Thyroid gland (tissue), 4 donors: Measurements from ENCODE around the gene LIN52.

ENCODE experiments used
- CTCF ChIP-seq, 6 experiments: fragments of 200-600 bp in 3 of 6; fragments of 450-650 bp in 3 of 6; sonication (generic) in 3 of 6; IDR thresholded peaks; one replicate each; pipeline ENCODE4 v1.5.1; 2016 to 2019; ENCODE audit warnings: antibody characterized with exemption in 6 of 6, mild to moderate bottlenecking in 2 of 6, inconsistent platforms in 1 of 6, moderate library complexity in 1 of 6
- POLR2A ChIP-seq, 2 donors: fragments of 450-650 bp; IDR thresholded peaks; one replicate each; pipeline ENCODE4 v1.6.1; 2017; ENCODE audit warnings: antibody characterized with exemption in 2 of 2, mild to moderate bottlenecking in 2 of 2, moderate library complexity in 1 of 2

DNA sequence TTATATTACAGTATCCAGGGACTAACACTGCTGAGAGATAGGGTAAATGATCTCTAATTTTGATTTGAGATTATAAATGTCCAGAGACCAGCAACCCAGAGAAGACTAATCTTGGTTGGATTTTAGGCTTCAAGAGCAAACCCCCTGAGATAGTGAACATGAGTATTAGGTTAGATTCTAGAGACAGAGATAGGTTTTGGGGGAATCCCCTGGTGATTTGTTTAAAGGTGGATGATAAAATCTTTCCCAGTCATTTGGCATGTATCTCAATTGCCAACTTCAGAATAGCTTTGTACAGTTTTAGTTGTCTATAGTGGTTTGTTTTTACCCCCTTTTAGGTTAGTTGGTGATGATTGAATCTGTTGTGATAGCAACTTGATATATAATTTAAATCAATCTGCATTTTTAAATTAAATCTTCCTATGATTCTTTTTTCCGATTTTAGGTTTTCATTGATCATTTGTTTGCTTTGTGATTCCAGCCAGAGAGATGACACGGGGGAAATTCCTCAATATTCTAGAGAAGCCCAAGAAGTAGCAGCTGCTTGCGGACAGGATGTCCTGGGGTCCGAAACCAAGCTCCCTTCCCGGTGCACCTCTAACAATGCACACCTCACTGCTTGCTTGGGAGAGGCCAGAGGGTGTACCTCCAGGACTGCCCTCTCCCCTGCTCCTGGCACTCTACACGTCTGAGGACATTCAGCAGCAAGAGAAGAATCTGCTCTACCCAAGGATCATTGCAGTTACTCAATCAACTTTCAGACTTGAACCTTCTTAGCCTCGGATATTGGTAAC is 113.9 kb downstream of the LIN52 start:
- TF ChIP-seq CTCF (IDR thresholded peaks at IDR 0.05): no peak
- TF ChIP-seq POLR2A (IDR thresholded peaks at IDR 0.05): no peak
